Activated CD4-positive, CD25-positive, alpha-beta regulatory T cell treated with anti-CD3 and anti-CD28 coated beads, Interleukin-2, amount 50 U/mL, for 16 hours (primary cell): ENCODE results near the gene IFT122.

Experiments used
- DNase-seq: peaks from one replicate; pipeline ENCODE4 v3.0.0-alpha.2; 2020; ENCODE audit warnings: low read depth, low spot score

The IFT122 gene

DNA sequence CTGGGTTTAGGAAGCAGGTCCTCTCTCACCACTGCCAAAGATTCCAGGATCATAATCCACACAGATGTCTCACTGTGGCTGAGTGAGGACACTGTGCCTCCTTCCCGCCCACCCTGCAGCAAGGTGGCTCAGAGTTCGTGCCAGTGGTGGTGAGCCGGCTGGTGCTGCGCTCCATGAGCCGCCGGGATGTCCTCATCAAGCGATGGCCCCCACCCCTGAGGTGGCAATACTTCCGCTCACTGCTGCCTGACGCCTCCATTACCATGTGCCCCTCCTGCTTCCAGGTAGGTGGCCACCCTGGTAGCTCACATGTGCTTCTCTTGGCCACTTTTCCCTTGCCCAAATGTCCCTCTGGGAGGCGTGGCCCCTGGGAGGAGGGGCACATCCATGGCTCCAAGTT lies 79.4 kb downstream of the IFT122 start:
- no peak for DNase-seq

DNA sequence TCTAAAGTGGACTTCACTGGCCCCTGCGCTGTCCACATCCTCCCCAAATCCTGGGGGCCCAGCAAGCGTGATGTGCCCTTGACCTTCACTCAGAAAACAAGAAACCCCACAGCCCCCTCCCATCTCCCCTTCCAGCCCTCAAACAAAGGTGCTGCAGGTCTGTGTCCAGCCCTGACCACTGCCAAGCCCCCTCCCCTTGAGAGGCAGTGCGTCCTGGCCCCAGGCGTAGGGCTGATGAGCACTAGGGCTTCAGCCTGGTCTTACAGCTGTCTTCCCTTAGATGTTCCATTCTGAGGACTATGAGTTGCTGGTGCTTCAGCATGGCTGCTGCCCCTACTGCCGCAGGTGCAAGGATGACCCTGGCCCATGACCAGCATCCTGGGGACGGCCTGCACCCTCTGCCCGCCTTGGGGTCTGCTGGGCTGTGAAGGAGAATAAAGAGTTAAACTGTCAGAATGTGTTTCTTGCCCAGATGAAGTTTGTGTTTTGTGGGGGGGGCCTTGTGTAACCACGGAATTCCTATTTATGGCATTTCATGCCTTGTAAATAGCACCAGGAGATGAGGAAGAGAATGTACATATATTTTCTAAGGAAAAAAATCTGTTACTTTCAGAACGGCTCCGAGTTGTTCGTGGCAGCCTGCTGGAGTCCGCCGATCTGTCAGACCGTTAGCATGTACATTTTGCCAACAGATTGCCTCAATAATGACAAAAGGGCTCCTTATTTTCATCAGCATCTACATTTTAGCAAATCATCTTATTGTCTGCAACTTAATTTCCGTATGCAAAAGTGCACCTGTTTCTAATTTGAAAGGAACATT lies 80.1 kb downstream of the IFT122 start:
- DNase-seq, result no peak

DNA sequence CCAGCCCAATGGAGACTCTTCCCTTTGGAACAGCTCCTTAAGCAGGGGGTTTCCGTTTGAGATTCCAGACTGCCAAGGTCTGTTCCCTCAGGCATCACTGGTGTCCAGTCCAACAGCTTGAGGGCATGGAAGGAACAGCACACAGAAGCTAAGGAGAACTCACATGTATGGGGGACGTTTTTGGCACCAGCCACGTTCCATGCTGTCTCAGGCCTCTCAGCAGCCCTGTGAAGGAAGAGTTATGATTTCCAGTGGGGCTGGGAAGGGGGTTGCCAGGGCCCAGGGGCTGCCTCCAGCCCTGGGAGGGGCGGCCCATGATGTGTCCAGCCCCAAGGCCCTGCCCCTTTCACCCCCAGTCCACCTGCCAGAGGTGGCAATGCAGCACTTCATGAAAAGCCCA lies 80.9 kb downstream of the IFT122 start:
- no peak for DNase-seq

DNA sequence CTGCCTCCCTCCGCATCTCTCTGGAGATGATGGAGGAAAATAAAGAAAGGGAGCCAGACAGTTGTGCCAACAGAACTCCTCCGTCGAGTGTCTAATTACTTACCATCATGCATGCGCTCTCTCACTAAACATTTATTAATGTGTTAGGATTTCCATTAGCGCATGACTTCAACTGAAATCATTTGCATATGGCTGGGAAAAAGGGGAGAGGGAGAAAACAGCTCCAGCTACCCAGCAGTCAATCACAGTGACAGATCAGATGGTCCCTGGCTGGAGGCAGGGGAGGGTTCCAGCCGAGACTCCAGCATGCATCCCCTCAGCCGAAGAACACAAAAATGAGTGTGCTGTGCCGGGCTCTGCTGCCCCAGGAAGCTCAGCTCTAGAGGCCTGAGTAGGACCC lies 81.6 kb downstream of the IFT122 start:
- DNase-seq, result no peak

DNA sequence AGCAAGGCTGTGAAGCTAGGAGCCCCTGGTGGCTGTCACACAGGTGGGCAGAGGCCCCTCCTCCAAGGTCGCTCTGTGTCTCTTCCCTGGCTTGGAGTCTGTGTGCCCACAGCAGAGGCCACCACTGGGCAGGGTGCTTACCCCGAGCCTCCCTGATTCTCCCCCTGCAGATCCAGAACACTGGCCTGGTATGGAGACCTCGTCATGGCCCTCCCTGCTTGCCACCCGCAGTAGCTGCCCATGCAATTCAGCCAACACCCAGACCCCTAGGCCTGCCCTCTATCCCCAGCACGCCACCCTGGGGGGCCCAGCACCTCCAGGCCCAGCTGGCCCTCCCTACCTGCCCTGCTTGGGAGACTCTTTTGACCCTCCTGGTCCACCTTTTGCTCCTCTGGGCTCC lies 82.9 kb downstream of the IFT122 start:
- DNase-seq, result no peak

DNA sequence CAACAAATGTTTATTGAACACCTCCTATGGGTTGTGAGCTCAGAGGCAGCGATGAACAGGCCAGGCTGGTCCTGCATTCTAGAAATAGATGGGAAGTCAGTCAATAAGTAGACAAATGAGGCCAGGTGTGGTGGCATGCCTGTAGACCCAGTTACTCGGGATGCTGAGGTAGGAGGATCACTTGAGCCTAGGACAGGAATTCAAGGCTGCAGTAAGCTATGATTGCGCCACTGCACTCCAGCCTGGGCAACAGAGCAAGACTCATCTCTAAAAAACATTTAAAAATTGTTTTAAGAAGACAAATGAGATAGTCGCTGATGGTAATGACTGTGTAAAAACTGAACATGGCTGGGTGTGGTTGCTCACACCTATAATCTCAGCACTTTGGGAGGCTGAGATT lies 84.1 kb downstream of the IFT122 start:
- DNase-seq, result no peak

DNA sequence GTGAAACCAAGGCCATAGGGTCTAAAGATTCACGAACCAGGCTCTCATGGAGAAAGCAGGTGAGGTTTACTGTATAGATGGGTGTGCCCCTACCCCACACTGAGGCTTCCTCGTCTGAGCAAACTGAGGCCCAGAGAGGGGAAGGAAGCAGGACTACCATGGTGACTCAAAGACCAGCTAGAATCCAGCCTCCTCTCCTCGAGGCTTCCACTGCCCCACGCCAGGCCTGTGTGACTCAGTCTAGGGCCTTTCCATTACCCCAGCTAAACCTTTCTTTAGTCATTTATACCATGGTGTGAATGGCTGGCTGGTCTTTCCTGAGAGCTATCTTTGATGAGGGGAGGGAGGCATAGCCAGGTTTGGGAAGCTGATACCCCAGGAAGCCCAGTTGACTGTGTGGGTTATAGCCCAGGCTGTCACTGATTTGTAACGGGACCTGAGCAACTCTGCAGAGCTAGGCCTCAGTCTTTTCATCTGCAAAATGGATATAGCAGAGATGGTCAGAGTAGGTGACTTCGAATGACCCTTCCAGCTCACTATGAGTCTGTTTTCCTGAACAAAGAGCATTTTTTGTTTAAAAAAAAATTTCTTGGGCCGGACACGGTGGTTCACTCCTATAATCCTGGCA lies 85.4 kb downstream of the IFT122 start:
- no peak for DNase-seq

DNA sequence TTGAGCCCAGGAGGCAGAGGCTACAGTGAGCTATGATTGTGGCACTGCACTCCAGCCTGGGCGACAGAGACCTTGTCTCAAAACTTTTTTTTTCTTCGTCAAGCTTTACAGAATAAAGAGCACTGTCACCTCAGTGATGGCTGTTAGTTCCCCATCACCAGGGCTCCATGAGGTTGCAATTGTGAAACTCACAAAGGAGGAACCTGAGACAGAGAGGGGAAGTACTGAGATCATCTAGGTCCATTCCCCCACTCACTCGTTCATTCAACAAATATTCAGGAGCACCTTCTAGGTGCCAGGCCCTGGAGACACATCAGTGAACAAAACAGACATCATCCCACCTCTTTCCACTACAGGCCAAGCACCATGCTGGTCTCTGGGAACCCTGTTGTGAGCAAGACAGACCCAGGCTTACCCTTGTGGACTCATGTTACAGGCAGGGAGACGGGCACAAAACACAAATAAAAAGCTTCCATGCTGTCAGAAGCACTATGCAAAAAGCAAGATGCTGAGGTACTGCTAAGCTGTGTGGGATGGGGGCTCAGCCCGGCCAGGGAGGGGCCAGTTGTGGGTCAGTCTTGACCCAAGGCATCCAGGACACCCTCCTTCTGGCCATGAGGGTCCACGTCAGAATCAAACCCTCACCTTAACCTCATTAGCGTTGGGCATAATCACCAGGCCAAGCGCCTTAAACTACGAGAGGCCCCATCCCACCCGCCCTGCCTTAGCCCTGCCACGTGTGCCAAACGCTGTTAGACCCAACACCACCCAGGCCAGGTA lies 86.3 kb downstream of the IFT122 start:
- no peak for DNase-seq

DNA sequence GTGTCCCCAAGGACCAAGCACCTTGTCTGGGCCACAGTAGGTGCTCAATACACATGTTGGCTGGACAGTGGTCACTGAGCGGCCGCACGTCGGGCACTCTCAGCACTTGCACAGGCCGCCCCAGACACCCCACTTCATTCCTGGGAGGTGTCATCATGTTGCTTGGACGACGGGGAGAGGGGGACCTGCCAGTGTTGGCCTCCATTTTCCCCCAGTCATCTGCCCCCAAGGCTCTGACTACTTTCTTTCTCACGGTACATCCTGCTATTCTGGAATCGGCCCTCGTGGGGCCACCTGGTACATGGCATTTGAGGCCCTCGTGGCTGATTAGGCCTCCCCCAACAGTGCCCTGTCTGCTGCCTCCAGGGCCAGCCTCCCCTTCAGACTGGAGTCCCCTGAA lies 87.2 kb downstream of the IFT122 start:
- DNase-seq, result no peak

DNA sequence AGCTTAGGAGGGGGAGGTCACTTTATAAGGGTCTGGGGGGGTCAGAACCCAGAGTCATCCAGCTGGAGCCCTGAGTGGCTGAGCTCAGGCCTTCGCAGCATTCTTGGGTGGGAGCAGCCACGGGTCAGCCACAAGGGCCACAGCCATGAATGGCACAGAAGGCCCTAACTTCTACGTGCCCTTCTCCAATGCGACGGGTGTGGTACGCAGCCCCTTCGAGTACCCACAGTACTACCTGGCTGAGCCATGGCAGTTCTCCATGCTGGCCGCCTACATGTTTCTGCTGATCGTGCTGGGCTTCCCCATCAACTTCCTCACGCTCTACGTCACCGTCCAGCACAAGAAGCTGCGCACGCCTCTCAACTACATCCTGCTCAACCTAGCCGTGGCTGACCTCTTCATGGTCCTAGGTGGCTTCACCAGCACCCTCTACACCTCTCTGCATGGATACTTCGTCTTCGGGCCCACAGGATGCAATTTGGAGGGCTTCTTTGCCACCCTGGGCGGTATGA lies 88.6 kb downstream of the IFT122 start, which contains the start of gene RHO:
TSS of gene RHO (plus strand) at position 51 of the 512 bp plus-strand sequence. CDS start at position 146, 95 bp downstream.
- DNase-seq, result no peak

DNA sequence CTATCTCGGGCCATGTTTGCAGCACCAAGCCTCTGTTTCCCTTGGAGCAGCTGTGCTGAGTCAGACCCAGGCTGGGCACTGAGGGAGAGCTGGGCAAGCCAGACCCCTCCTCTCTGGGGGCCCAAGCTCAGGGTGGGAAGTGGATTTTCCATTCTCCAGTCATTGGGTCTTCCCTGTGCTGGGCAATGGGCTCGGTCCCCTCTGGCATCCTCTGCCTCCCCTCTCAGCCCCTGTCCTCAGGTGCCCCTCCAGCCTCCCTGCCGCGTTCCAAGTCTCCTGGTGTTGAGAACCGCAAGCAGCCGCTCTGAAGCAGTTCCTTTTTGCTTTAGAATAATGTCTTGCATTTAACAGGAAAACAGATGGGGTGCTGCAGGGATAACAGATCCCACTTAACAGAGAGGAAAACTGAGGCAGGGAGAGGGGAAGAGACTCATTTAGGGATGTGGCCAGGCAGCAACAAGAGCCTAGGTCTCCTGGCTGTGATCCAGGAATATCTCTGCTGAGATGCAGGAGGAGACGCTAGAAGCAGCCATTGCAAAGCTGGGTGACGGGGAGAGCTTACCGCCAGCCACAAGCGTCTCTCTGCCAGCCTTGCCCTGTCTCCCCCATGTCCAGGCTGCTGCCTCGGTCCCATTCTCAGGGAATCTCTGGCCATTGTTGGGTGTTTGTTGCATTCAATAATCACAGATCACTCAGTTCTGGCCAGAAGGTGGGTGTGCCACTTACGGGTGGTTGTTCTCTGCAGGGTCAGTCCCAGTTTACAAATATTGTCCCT lies 89.6 kb downstream of the IFT122 start:
- DNase-seq, result no peak

DNA sequence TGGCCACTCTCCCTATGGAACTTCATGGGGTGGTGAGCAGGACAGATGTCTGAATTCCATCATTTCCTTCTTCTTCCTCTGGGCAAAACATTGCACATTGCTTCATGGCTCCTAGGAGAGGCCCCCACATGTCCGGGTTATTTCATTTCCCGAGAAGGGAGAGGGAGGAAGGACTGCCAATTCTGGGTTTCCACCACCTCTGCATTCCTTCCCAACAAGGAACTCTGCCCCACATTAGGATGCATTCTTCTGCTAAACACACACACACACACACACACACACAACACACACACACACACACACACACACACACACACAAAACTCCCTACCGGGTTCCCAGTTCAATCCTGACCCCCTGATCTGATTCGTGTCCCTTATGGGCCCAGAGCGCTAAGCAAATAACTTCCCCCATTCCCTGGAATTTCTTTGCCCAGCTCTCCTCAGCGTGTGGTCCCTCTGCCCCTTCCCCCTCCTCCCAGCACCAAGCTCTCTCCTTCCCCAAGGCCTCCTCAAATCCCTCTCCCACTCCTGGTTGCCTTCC lies 90.3 kb downstream of the IFT122 start:
- no peak for DNase-seq

DNA sequence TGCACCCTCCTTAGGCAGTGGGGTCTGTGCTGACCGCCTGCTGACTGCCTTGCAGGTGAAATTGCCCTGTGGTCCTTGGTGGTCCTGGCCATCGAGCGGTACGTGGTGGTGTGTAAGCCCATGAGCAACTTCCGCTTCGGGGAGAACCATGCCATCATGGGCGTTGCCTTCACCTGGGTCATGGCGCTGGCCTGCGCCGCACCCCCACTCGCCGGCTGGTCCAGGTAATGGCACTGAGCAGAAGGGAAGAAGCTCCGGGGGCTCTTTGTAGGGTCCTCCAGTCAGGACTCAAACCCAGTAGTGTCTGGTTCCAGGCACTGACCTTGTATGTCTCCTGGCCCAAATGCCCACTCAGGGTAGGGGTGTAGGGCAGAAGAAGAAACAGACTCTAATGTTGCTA lies 90.8 kb downstream of the IFT122 start:
- DNase-seq, result no peak

DNA sequence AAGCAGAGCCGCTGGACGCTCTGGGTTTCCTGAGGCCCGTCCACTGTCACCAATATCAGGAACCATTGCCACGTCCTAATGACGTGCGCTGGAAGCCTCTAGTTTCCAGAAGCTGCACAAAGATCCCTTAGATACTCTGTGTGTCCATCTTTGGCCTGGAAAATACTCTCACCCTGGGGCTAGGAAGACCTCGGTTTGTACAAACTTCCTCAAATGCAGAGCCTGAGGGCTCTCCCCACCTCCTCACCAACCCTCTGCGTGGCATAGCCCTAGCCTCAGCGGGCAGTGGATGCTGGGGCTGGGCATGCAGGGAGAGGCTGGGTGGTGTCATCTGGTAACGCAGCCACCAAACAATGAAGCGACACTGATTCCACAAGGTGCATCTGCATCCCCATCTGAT lies 91.7 kb downstream of the IFT122 start:
- no peak for DNase-seq

DNA sequence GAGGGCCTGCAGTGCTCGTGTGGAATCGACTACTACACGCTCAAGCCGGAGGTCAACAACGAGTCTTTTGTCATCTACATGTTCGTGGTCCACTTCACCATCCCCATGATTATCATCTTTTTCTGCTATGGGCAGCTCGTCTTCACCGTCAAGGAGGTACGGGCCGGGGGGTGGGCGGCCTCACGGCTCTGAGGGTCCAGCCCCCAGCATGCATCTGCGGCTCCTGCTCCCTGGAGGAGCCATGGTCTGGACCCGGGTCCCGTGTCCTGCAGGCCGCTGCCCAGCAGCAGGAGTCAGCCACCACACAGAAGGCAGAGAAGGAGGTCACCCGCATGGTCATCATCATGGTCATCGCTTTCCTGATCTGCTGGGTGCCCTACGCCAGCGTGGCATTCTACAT lies 92.2 kb downstream of the IFT122 start:
- DNase-seq, result no peak

DNA sequence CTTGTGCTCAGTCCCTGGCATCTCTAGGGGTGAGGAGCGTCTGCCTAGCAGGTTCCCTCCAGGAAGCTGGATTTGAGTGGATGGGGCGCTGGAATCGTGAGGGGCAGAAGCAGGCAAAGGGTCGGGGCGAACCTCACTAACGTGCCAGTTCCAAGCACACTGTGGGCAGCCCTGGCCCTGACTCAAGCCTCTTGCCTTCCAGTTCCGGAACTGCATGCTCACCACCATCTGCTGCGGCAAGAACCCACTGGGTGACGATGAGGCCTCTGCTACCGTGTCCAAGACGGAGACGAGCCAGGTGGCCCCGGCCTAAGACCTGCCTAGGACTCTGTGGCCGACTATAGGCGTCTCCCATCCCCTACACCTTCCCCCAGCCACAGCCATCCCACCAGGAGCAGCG lies 93.4 kb downstream of the IFT122 start:
- no peak for DNase-seq

DNA sequence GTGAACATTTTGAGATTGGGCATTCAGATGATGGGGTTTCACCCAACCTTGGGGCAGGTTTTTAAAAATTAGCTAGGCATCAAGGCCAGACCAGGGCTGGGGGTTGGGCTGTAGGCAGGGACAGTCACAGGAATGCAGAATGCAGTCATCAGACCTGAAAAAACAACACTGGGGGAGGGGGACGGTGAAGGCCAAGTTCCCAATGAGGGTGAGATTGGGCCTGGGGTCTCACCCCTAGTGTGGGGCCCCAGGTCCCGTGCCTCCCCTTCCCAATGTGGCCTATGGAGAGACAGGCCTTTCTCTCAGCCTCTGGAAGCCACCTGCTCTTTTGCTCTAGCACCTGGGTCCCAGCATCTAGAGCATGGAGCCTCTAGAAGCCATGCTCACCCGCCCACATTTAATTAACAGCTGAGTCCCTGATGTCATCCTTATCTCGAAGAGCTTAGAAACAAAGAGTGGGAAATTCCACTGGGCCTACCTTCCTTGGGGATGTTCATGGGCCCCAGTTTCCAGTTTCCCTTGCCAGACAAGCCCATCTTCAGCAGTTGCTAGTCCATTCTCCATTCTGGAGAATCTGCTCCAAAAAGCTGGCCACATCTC lies 94.5 kb downstream of the IFT122 start:
- DNase-seq, result no peak

DNA sequence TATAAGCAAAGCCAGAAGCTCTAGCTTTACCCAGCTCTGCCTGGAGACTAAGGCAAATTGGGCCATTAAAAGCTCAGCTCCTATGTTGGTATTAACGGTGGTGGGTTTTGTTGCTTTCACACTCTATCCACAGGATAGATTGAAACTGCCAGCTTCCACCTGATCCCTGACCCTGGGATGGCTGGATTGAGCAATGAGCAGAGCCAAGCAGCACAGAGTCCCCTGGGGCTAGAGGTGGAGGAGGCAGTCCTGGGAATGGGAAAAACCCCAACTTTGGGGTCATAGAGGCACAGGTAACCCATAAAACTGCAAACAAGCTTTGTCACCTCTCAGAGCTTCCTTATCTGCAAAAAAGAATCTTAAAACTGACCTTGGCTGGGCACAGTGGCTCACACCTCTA lies 95.1 kb downstream of the IFT122 start:
- DNase-seq, result no peak

DNA sequence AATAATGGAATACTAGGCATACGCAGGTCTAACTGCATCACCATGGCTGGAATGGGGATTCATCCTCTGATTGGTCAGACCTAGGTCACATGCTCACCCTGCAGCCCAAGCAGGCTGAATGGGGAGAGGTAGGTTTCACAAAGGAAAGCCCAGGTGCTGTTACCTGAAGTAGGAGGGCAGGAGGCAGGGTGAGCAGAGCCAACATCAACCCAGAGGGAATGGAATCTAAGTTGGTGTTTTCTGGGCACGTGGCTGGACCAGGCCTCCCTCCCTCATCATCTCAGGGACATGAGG lies 96.3 kb downstream of the IFT122 start:
- no peak for DNase-seq

DNA sequence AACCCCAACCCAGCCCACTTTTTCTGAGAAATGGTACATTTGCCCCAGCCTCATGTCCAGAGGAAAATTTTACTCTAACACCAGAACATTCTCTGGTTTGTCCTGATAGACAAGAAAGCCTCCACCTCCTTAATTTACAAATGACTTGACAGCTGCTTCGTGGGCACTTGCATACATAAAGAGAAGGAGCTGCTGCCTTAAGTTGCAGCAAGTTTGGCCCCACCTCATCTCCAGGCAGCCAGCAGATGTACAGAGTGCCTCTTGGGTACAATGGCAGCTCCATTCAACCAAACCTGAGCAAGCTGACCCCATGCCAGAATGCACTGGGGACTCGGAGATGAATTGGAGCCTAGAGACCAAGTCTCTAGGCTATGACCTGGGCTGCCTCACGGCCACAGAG lies 96.8 kb downstream of the IFT122 start:
- no peak for DNase-seq

DNA sequence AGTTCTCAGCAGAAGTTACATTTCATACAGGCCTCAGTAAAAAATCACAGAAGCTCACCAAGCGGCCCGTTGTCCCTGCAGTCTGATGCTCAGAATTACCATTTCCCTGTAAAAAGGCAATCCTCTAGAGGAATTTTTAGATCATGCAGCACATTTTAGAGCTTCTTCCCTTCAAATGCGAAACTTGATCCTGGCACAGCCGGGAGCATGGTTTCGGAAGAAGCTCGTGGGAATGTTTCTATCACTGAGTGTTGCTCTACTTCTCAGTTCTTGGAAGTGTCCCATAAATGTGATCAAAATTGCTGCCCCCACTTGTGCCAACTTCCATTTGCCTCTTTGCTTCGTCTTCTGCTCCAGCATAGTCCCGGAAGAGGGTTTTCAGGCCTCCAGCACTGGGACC lies 99.2 kb downstream of the IFT122 start:
- DNase-seq, result no peak
